Lower leg skin (tissue), 4 donors: Measurements from ENCODE around the gene KRT76. TPM values are rescaled to one million over a fixed set of nuclear protein-coding genes. Genes with fewer than 3 reads are reported as not detected.
"Not testable (repeated sequence)": the region's sequence is repeated elsewhere in the genome, so short reads cannot be mapped to it uniquely, and the experiment has no call there.

ENCODE experiments used
- DNase-seq, 2 donors: peaks; one replicate each; pipeline ENCODE4 v3.0.0-alpha.2; 2019; ENCODE audit warnings: low spot score in 2 of 2
- H3K4me3 ChIP-seq: fragments of 200-600 bp; sonication (generic); 2 replicates; pipeline ENCODE4 v1.5.1; 2017; ENCODE audit warnings: mild to moderate bottlenecking, low read depth; ENCODE audit not compliant: poor library complexity, severe bottlenecking
- CTCF ChIP-seq, 3 donors: fragments of 450-650 bp; IDR thresholded peaks; one replicate each; pipeline ENCODE4 v1.5.1; 2016; ENCODE audit warnings: antibody characterized with exemption in 3 of 3, mild to moderate bottlenecking in 3 of 3, moderate library complexity in 2 of 3
- POLR2A ChIP-seq, 2 donors: fragments of 450-650 bp; IDR thresholded peaks; one replicate each; pipeline ENCODE4 v1.6.1; 2016 to 2017; ENCODE audit warnings: antibody characterized with exemption in 2 of 2, mild to moderate bottlenecking in 1 of 2, moderate library complexity in 1 of 2
- WGBS, 2 donors: methylation state at CpG; one replicate each; pipeline ENCODE4 v1.1.5; 2018; 5-methylcytosine and 5-hydroxymethylcytosine counted together
- intact Hi-C: fragments of 100-400 bp; cut with DNase I; formaldehyde crosslinking; loops from one replicate; pipeline ENCODE4 v1.15.0; 2023; ENCODE audit warnings: low total_unique reads
- total RNA-seq, 4 donors: library from RNA; depleted of rRNA; stranded (reverse); fragments of >200 nt; gene quantifications; one replicate each; pipeline ENCODE4 v1.1.0, GENCODE V29; 2016

KRT76 gene
- total RNA-seq, 4 donors from 2014 or later = not detected

GRCh38 chr12:52755533-52755932, 21.6 kb downstream of the KRT76 start:
- no peak for TF ChIP-seq POLR2A (IDR thresholded peaks at IDR 0.05)
- TF ChIP-seq CTCF (IDR thresholded peaks at IDR 0.05) = no peak
- no peak for DNase-seq
- intact Hi-C loops = no loop called here
- no peak overlapping the region for H3K4me3 ChIP-seq
- WGBS, 2 donors = 86% methylated on average over 3 of the region's 3 CpGs

DNA sequence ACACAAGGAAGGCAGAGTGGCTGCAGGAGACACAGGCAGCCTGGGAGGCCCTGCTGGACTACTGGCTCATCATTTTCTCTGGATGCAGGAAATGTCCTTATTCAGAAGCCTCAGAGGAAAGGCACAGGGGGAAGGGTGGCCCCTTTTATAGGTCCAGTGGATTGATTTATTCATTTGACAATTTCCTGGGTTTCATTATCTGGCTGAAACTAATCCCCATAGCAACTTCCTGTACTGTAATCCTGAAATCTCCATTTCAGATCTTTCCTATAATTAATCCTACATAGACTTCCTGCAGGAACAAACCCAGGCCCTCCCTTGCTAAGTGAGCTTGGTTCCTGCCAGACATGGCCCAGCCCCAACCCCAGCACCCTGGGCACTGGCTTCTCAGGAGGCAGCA, 23.0 kb downstream of the KRT76 start:
- no peak overlapping the region for H3K4me3 ChIP-seq
- intact Hi-C loops = no loop called here
- no peak for TF ChIP-seq CTCF (IDR thresholded peaks at IDR 0.05)
- no peak for TF ChIP-seq POLR2A (IDR thresholded peaks at IDR 0.05)
- peak in 1 of 2 donors; percentile 54 for DNase-seq

DNA sequence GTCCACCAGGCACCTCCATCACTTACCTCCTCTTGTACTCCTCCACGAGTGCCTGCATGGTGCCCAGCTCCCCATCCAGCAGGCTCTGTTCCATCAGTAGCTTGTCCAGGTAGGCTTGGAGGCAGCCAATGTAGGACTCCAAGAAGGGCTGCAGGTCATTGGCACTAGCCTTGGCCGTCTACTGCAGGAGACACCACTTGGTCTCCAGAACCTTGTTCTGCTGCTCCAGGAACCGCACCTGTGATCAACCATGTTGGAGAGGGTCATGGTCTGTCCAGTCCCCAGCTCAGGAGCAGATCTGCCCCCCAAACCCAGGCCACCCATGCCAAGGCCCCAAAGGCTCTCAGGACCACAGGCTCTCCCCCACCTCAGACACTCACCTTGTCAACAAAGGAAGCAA, 23.9 kb downstream of the KRT76 start:
- intact Hi-C loops = no loop called here
- peak in 1 of 2 donors; percentile 49 for DNase-seq
- TF ChIP-seq POLR2A (IDR thresholded peaks at IDR 0.05) (no peak), CTCF (IDR thresholded peaks at IDR 0.05) (no peak)
- 82 to 93% methylated on average over 3 of the region's 3 CpGs for WGBS, 2 donors
- no peak overlapping the region for H3K4me3 ChIP-seq

GRCh38 chr12:52752516-52752915, 24.6 kb downstream of the KRT76 start:
- H3K4me3 ChIP-seq = no peak overlapping the region
- intact Hi-C loops = no loop called here
- TF ChIP-seq CTCF (IDR thresholded peaks at IDR 0.05) (no peak), POLR2A (IDR thresholded peaks at IDR 0.05) (no peak)
- WGBS, 2 donors = 84% methylated on average over 2 of the region's 2 CpGs
- peak in 1 of 2 donors; percentile 70 for DNase-seq

DNA sequence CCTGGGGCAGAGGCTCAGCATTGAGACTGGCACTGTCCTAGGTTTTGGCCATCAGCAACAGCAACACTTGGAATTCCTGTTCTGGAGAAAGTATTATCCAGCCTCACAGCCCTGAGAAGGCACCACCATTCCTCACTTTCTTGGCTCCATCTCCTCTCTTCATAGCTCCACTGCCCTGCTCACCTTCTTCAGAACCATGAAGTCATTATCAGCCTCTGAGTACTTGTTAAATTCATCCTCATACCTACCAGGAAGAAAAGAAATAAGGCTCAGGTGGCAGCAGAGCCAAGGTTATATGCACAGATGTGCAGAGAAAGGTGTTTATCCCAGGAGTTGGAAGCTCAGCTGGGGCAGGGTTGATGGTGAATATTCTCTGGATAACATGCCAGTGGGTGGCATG, 25.4 kb downstream of the KRT76 start:
- DNase-seq = peak in 1 of 2 donors; percentile 14
- intact Hi-C loops = no loop called here
- no peak for TF ChIP-seq CTCF (IDR thresholded peaks at IDR 0.05)
- TF ChIP-seq POLR2A (IDR thresholded peaks at IDR 0.05) = no peak
- no peak overlapping the region for H3K4me3 ChIP-seq

DNA sequence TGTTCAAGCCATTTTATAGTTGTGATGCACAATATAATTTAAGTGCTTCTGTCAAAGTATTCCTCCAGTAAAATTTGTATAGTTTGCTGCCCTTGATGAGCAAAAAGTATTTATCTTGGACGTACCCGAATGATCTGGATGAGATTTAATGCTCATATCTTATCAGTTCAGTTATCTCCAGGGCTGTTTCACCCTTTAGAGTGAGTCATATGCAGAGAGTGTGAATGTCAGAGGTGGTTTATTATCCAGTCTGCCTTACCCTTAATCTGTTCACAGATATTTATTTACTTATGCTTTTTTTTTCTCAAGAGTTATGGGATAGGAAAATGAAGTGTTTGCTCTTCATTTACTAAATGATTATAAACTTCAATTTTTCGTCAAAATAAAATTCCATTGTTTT, 26.6 kb downstream of the KRT76 start:
- 43 to 55% methylated on average over 3 of the region's 3 CpGs for WGBS, 2 donors
- H3K4me3 ChIP-seq, intact Hi-C loops, DNase-seq: not testable (repeated sequence)
